Spinal cord (tissue), 10 donors: ENCODE results near the gene WBP11. TPM values are rescaled to one million over a fixed set of nuclear protein-coding genes. Genes with fewer than 3 reads are reported as not detected.

Source experiments
- DNase-seq, 6 donors: peaks; one replicate each; pipeline versions ENCODE4 v3.0.0 to v3.0.0-alpha.2; 2013 to 2015; ENCODE audit warnings: low spot score in 6 of 6, low read depth in 4 of 6
- H3K27ac ChIP-seq: one replicate; pipeline ENCODE4 v1.5.1; 2013; ENCODE audit warnings: low read depth, low read length, control low read depth
- H3K27me3 ChIP-seq: one replicate; pipeline ENCODE4 v1.6.1; 2013; ENCODE audit warnings: low read length; ENCODE audit not compliant: control insufficient read depth, insufficient read depth
- H3K36me3 ChIP-seq: one replicate; pipeline ENCODE4 v1.6.1; 2013; ENCODE audit warnings: low read length; ENCODE audit not compliant: control insufficient read depth, insufficient read depth
- H3K4me1 ChIP-seq: one replicate; pipeline ENCODE4 v1.6.1; 2013; ENCODE audit warnings: low read length; ENCODE audit not compliant: control insufficient read depth, insufficient read depth
- H3K4me3 ChIP-seq: one replicate; pipeline ENCODE4 v1.5.1; 2013; ENCODE audit warnings: low read depth, low read length, control low read depth
- H3K9me3 ChIP-seq: one replicate; pipeline ENCODE4 v1.6.1; 2013; ENCODE audit warnings: low read length; ENCODE audit not compliant: control insufficient read depth, insufficient read depth
- WGBS: methylation state at CpG from one replicate; pipeline ENCODE4 v1.1.5; 2013; ENCODE audit warnings: missing lambda C conversion rate; ENCODE audit not compliant: insufficient coverage; 5-methylcytosine and 5-hydroxymethylcytosine counted together
- long read RNA-seq, 4 donors: transcript quantifications; one replicate each; lab custom pipeline, GENCODE V29; 2026
- polyA plus RNA-seq, 2 donors: library from polyadenylated mRNA; unstranded; fragments of 120-200 nt; gene quantifications; one replicate each; pipeline ENCODE4 v1.2.1, GENCODE V29; 2013; ENCODE audit not compliant: insufficient read length in 2 of 2
- total RNA-seq, 2 donors: library from RNA; depleted of rRNA in 1 of 2; stranded (reverse); fragments of 120-200 nt in 1 of 2; fragments of >200 nt in 1 of 2; gene quantifications; one replicate each; pipeline versions ENCODE4 v1.2.3 to v1.2.4, GENCODE V29; 2013 to 2014
- donor health status: healthy.

The WBP11 gene
- 10 to 100 TPM; 19.3 to 32.7 TPM for total RNA-seq
- 10 to 100 TPM; 68.8 to 86.2 TPM for polyA plus RNA-seq
- long read RNA-seq, donor 1, full-length matches to known transcripts, result 14 of 33 reads
- long read RNA-seq, donor 1, partial matches to known transcripts, result 19 of 33 reads
- long read RNA-seq, donor 1, other reads (novel, unspliced or antisense), result 0 of 33 reads
- long read RNA-seq, donor 2, full-length matches to known transcripts, result 12 of 12 reads
- long read RNA-seq, donor 2, partial matches to known transcripts, result 0 of 12 reads
- long read RNA-seq, donor 2, other reads (novel, unspliced or antisense), result 0 of 12 reads
- long read RNA-seq, donor 3, full-length matches to known transcripts, result 6 of 28 reads
- long read RNA-seq, donor 3, partial matches to known transcripts, result 22 of 28 reads
- long read RNA-seq, donor 3, other reads (novel, unspliced or antisense), result 0 of 28 reads
- long read RNA-seq, donor 4, full-length matches to known transcripts, result 13 of 19 reads
- long read RNA-seq, donor 4, partial matches to known transcripts, result 6 of 19 reads
- long read RNA-seq, donor 4, other reads (novel, unspliced or antisense), result 0 of 19 reads

DNA sequence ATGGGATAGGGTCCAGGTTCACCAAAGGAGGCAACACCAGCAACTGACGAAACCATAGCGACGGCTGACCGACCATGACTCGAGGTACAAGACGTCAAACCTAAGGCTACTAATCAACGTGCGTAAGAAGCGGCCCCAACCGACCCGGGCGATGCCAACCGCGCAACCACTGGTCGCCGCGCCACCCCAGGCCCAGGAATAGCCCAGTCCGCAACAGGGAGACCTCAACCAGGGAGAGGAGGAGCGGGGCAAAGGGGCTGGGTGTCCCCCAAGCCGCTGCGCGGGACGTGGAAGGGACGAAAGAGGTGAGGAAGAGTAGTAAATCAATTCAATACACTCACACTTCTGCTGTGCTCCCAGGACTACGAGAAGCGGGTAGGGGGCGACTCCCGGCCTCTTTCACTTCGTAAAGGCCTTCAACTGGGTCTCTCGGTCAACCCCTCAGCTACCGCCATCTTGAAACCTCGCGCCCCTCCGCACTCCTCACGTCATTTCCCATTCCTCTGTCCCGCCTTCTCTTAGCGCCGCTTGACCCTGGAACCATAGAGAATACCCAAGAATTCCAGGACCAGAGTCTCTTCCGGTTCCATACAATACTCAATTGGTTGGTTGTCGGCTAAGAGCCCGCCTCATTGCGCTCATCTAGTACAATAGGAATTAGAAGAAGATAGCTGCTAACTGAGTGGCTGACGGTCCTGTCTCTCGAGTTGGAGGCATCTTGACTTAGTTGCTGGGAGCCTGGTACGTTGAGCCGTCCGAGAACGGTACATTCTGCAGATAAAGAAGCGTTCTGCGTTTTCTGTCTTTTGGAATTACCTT lies at the start of gene WBP11, which contains the start of gene C12orf60:
TSS of gene WBP11 (minus strand) at position 468 of the 819 bp plus-strand sequence. CDS start 2,095 bp downstream, outside the sequence.
TSS of gene C12orf60 (plus strand) at position 660 of the 819 bp plus-strand sequence. CDS start 19,266 bp downstream, outside the sequence.
- WGBS, result 0% methylated on average over 44 of the region's 50 CpGs
- H3K27ac ChIP-seq, result peak within 1 kb of the TSS; percentile 90
- peak; percentile 94 to 100 (median 96) for DNase-seq

DNA sequence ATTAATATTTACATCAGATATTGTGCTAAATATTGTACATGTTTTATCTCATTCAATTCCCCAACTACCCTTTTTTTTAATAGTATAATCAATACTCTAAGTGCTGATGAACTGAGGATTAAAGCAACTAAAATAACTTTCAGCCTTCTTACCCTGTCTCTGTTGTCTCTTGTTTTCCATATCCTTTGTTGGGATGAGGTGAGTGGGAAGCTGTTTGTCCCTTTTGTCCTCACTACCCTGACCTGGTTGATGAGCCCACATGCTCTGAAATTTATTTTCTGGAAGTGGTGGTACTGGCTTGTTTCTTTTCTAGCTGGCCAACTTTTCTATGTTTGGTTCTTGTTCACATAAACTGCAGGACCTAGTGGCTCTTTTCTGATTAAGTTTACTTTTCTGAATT lies 49.6 kb upstream of the WBP11 start:
- Histone ChIP-seq H3K36me3 (no peaks in the 10 kb centered on the region), H3K4me3 (no peak overlapping the region), H3K27me3 (no peaks in the 10 kb centered on the region), H3K9me3 (peaks cover 7% of the 10 kb centered on the region), H3K4me1 (no peaks in the 10 kb centered on the region), H3K27ac (no peak overlapping the region)
- DNase-seq, result no peak

More for the DNA sequence above, at the start of gene WBP11, which contains the start of gene C12orf60:
- peak within 1 kb of the TSS; percentile 78 for H3K4me3 ChIP-seq
- H3K27me3 ChIP-seq, result no peaks in the 10 kb centered on the region
- no peaks in the 10 kb centered on the region for H3K36me3 ChIP-seq
- H3K9me3 ChIP-seq, result no peaks in the 10 kb centered on the region
- no peaks in the 10 kb centered on the region for H3K4me1 ChIP-seq

DNA sequence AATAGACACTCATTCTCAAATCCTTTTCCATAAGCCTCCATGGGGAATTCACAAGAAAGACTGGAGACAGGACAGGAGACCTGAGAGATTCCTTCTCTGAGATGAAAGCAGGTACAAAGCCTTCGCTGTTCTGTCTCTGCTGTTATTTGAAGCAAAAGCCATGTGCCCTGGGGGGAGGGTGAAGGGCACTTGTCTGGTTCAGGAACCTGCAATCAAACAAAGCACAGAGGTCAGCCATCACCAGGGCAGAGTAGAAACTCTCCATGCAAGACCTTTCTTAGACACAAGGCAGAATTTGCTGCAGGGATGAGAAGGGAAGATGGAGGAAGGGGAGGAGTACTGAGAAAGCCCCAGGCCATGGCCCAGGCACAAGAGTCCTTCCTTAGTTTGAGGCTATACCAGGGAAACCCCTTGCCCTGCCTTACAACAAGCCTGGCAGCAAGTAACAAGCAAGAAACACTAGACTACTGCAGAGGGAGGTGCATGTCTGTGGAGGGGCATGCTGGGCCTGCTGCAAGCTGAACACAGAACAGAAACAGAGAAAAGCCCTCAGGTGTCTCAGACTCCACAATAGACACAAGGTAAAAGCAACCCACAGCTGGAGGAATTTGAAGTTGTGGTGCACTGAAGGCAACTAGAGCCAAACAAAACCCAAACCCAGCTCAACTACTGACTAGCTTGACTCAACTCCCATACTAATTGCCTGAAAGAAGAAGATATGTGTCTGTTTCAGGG lies 47.8 kb upstream of the WBP11 start:
- H3K36me3 ChIP-seq, result no peaks in the 10 kb centered on the region
- H3K4me3 ChIP-seq, result no peak overlapping the region
- no CpG with 5 or more reads among the region's 1 CpG for WGBS
- peaks cover 2% of the 10 kb centered on the region for H3K9me3 ChIP-seq
- no peak overlapping the region for H3K27ac ChIP-seq
- no peaks in the 10 kb centered on the region for H3K27me3 ChIP-seq
- DNase-seq, result no peak
- no peaks in the 10 kb centered on the region for H3K4me1 ChIP-seq

DNA sequence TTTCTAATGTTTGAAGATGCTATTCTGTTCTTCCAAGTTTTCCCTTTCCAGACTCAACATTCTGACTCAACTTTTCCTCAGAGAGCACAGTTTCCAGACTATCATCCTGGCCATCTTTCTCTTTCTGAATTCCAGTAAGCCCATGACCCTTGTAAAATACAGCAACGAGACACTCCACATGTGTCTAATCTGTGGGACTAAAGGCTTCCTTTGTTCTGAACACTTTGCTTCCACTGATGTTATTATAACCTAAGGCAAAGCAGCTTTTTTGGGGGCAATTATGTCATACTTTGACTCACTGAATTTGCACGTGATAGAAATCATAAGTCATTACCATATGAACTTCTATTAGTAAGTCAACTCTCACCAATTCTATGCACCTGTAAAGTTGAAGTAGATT lies 46.4 kb upstream of the WBP11 start:
- H3K27me3 ChIP-seq, result no peaks in the 10 kb centered on the region
- 40% methylated on average over 1 of the region's 2 CpGs for WGBS
- no peaks in the 10 kb centered on the region for H3K36me3 ChIP-seq
- H3K9me3 ChIP-seq, result no peaks in the 10 kb centered on the region
- peak in 1 of 6 donors; percentile 35 for DNase-seq
- no peaks in the 10 kb centered on the region for H3K4me1 ChIP-seq
- peak overlapping the region; percentile 33 for H3K27ac ChIP-seq
- no peak overlapping the region for H3K4me3 ChIP-seq

DNA sequence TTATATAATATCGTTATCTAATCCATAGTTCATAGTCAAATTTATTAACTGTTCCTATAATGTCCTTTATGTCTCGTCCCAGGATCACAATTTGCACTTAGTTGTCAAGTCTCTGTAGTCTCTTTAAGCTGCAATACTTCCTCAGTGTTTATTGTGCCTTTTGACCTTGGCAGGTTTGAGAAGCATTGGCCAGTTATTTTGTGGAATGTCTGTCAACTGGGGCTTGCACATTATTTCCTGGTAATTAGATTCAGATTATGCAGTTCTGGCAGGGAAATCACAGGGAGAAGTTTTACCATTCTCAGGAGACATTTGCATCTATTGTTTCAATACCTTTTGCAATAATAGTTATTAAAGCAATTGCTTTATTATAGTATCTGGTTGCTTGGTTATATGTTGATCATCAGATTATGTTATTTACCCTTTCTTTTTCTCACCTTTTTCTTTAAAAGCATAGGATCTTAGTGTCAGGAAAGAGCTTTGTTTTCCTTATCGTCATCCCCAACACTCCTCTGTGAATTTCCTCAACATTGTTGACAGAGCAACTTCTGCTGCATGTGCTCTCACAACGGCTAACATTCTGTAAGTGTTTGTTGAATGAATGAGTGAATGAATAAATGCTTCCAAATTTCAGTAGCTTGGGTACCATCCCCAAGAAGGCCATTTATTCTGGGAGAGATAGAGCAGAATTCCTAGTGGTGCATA lies 43.8 kb upstream of the WBP11 start:
- Histone ChIP-seq H3K27ac (no peak overlapping the region), H3K9me3 (no peaks in the 10 kb centered on the region), H3K4me1 (no peaks in the 10 kb centered on the region), H3K36me3 (no peaks in the 10 kb centered on the region), H3K27me3 (no peaks in the 10 kb centered on the region), H3K4me3 (no peak overlapping the region)
- DNase-seq, result peak in 1 of 6 donors; percentile 48
- 60% methylated on average over 1 of the region's 4 CpGs for WGBS

DNA sequence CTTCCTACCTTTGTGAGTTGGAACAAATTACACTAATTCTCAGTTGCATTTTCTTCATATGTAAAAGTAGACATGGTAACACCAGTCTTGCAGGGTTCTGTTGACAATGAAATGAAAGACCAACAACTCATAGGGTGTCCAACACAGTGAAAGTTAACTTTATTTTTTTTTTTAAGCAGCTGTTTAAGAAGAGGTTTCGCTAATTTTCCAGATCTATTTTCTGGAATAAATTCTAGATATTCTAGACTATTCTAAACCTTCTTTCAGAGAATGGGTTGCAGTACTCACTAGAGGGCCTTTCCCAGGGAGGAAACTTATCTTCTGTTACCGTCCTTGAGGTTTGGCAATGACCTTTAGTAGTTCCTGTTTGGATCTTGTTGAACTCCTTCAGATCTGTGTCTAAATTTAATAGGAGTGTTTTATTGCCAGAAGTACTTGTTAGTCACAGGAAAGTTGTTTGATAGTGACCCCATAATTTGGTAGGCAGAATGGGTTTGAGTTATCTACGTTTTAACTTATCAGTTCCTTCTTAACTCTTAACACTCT lies 42.8 kb upstream of the WBP11 start:
- WGBS, result 60% methylated on average over 1 of the region's 3 CpGs
- Histone ChIP-seq H3K36me3 (no peaks in the 10 kb centered on the region), H3K27me3 (no peaks in the 10 kb centered on the region), H3K4me1 (no peaks in the 10 kb centered on the region), H3K9me3 (no peaks in the 10 kb centered on the region), H3K27ac (no peak overlapping the region), H3K4me3 (no peak overlapping the region)
- DNase-seq, result no peak

DNA sequence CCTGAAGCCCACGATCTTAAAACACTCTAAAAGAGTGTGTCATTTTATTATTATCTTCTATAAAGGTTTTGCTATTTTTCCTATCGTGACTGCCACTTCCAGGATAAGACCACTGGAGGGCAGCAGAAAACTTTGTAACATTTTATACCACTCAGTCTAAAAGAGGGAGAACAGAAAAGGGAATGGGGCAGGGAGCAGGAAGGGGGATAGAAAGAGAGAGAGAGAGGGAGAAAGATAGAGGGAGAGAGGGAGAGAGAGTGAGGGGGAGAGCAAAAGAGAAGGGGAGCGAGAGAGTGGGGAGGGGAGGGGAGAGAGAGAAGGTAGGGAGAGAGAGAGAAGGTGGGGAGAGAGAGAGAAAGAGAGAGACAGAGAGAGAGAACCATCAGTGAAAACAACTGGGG lies 42.1 kb upstream of the WBP11 start:
- peak in 5 of 6 donors; percentile 33 to 92 (median 54) for DNase-seq
- 20% methylated on average over 1 of the region's 3 CpGs for WGBS
- Histone ChIP-seq H3K4me3 (no peak overlapping the region), H3K9me3 (no peaks in the 10 kb centered on the region), H3K4me1 (no peaks in the 10 kb centered on the region), H3K27me3 (no peaks in the 10 kb centered on the region), H3K36me3 (no peaks in the 10 kb centered on the region), H3K27ac (no peak overlapping the region)

DNA sequence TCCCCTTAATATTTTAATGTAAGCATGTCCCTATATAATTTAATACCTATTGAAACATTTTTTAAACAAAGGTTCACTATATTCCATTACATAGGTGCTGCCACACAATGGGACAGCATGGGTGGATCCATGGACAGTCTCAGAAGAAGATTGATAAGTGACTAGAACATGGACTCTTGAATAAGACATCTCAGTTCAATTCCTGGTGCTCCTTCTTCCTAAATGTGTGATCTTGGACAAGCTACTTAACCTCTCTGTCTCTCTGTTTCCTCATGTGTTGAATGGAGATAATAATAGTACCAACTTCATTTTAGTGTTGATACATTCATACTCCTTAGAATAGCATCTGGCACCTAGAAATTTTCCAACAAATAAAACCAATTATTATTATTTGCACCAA lies 41.1 kb upstream of the WBP11 start:
- H3K4me3 ChIP-seq, result no peak overlapping the region
- no peaks in the 10 kb centered on the region for H3K4me1 ChIP-seq
- H3K27ac ChIP-seq, result no peak overlapping the region
- DNase-seq, result no peak
- no peaks in the 10 kb centered on the region for H3K27me3 ChIP-seq
- no peaks in the 10 kb centered on the region for H3K9me3 ChIP-seq
- no peaks in the 10 kb centered on the region for H3K36me3 ChIP-seq
